SK-N-SH treated with all-trans-retinoic acid at 6 μM for 48 hours (cell line): ENCODE data around the gene KANK2.

ENCODE experiments used
- ATAC-seq: fragments of 200-7000 bp; cut with Tn5 transposase; 3 replicates; pipeline ENCODE4 v1.9.1; 2020; ENCODE audit warnings: mild to moderate bottlenecking, moderate library complexity
- ARNTL ChIP-seq: fragments of 450-650 bp; formaldehyde crosslinking; IDR thresholded peaks from 2 replicates; pipeline ENCODE4 v1.5.0; 2020; ENCODE audit warnings: low read depth, mild to moderate bottlenecking, moderate library complexity, borderline replicate concordance
- BACH2 ChIP-seq: fragments of 250-450 bp; sonication (Bioruptor Pico); IDR thresholded peaks from 2 replicates; pipeline ENCODE4 v1.9.0; 2021; ENCODE audit warnings: mild to moderate bottlenecking, borderline replicate concordance
- ESRRG ChIP-seq: fragments of 250-450 bp; sonication (Bioruptor Pico); IDR thresholded peaks from 2 replicates; pipeline ENCODE4 v1.6.1; 2021; ENCODE audit warnings: mild to moderate bottlenecking
- GLIS3 ChIP-seq: fragments of 250-450 bp; sonication (Bioruptor Pico); IDR thresholded peaks from 2 replicates; pipeline ENCODE4 v1.5.0; 2020; ENCODE audit warnings: mild to moderate bottlenecking, moderate library complexity
- ISL1 ChIP-seq: fragments of 250-450 bp; sonication (Bioruptor Pico); IDR thresholded peaks from 2 replicates; pipeline ENCODE4 v2.1.2; 2022; ENCODE audit warnings: mild to moderate bottlenecking, moderate library complexity
- OSR1 ChIP-seq: fragments of 250-450 bp; sonication (Bioruptor Pico); IDR thresholded peaks from 2 replicates; pipeline ENCODE4 v1.8.0; 2022; ENCODE audit warnings: moderate library complexity, mild to moderate bottlenecking, inconsistent platforms
- PPARA ChIP-seq: fragments of 250-450 bp; sonication (Bioruptor Pico); IDR thresholded peaks from 2 replicates; pipeline ENCODE4 v1.5.0; 2020; ENCODE audit warnings: mild to moderate bottlenecking, borderline replicate concordance
- RARB ChIP-seq: fragments of 250-450 bp; sonication (Bioruptor Pico); IDR thresholded peaks from 2 replicates; pipeline ENCODE4 v1.8.0; 2021; ENCODE audit warnings: mild to moderate bottlenecking, moderate library complexity
- TCF4 ChIP-seq: fragments of 250-450 bp; sonication (Bioruptor Pico); IDR thresholded peaks from 2 replicates; pipeline ENCODE4 v1.8.0; 2021; ENCODE audit warnings: mild to moderate bottlenecking, moderate library complexity, borderline replicate concordance
- TOX ChIP-seq: fragments of 250-450 bp; sonication (Bioruptor Pico); IDR thresholded peaks from 2 replicates; pipeline ENCODE4 v1.8.0; 2021; ENCODE audit warnings: mild to moderate bottlenecking, moderate library complexity, borderline replicate concordance
- ZC3H10 ChIP-seq: fragments of 250-450 bp; sonication (Bioruptor Pico); IDR thresholded peaks from 2 replicates; pipeline ENCODE4 v1.5.1; 2021; ENCODE audit warnings: mild to moderate bottlenecking, moderate library complexity
- ZFP3 ChIP-seq: fragments of 250-450 bp; sonication (Bioruptor Pico); IDR thresholded peaks from 2 replicates; pipeline ENCODE4 v1.5.0; 2020; ENCODE audit warnings: mild to moderate bottlenecking, moderate library complexity
- ZFP30 ChIP-seq: fragments of 450-650 bp; formaldehyde crosslinking; IDR thresholded peaks from 2 replicates; pipeline ENCODE4 v1.5.0; 2022; ENCODE audit warnings: mild to moderate bottlenecking, moderate library complexity
- ZNF565 ChIP-seq: fragments of 450-650 bp; formaldehyde crosslinking; conservative IDR thresholded peaks from 2 replicates; pipeline ENCODE4 v1.5.0; 2020; ENCODE audit warnings: low read depth, mild to moderate bottlenecking, moderate library complexity
- ZNF70 ChIP-seq: fragments of 450-650 bp; formaldehyde crosslinking; IDR thresholded peaks from 2 replicates; pipeline ENCODE4 v1.5.0; 2020; ENCODE audit warnings: mild to moderate bottlenecking, moderate library complexity
- ZNF8 ChIP-seq: fragments of 450-650 bp; formaldehyde crosslinking; IDR thresholded peaks from 2 replicates; pipeline ENCODE4 v1.5.0; 2020; ENCODE audit warnings: mild to moderate bottlenecking, moderate library complexity
- TF ChIP-seq, protein P1 (sequence below): fragments of 250-450 bp; sonication (Bioruptor Pico); IDR thresholded peaks from 2 replicates; pipeline ENCODE4 v1.8.0; 2020; ENCODE audit warnings: mild to moderate bottlenecking, moderate library complexity, borderline replicate concordance
- TF ChIP-seq, protein P2 (sequence below): fragments of 250-450 bp; sonication (Bioruptor Pico); IDR thresholded peaks from 2 replicates; pipeline ENCODE4 v1.8.0; 2021; ENCODE audit warnings: low read depth, mild to moderate bottlenecking, moderate library complexity, borderline replicate concordance
- TF ChIP-seq, protein P3 (sequence below): fragments of 250-450 bp; sonication (Bioruptor Pico); IDR thresholded peaks from 2 replicates; pipeline ENCODE4 v1.5.1; 2021; ENCODE audit warnings: mild to moderate bottlenecking, moderate library complexity
- TF ChIP-seq, protein P4 (sequence below): fragments of 250-450 bp; sonication (Bioruptor Pico); IDR thresholded peaks from 2 replicates; pipeline ENCODE4 v1.5.1; 2020; ENCODE audit warnings: low read depth, mild to moderate bottlenecking, moderate library complexity
- TF ChIP-seq, protein P5 (sequence below): fragments of 250-450 bp; sonication (Bioruptor Pico); IDR thresholded peaks from 2 replicates; pipeline ENCODE4 v1.5.0; 2020; ENCODE audit warnings: mild to moderate bottlenecking, moderate library complexity

KANK2 gene

DNA sequence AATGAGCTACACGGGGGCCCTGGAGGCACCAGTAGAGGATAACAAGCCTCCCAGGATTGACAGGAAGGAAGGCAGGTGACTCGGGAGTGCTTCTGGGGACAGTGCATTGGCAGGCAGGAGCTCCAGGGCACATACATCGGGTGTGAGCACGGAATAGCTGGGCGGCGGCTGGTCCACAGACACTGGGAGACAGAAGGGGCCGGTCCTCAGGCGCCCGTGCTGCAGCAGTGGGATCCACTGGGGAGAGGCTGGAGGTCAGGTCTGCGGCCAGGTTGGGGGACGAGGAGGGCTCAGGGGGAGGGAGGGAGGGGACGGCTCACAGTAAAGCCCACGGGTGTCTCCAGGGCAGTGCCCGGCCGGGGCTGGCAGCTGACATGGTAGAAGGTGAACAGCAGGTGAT lies 40.0 kb upstream of the KANK2 start:
- no peak for ATAC-seq
- TF ChIP-seq RARB (CRISPR knock-in tag) (no peak), BACH2 (CRISPR knock-in tag) (no peak), ESRRG (CRISPR knock-in tag) (no peak), ZNF8 (CRISPR knock-in tag) (no peak), PPARA (CRISPR knock-in tag) (no peak), OSR1 (no peak), ISL1 (no peak), TCF4 (CRISPR knock-in tag) (no peak), GLIS3 (no peak), ZNF70 (CRISPR knock-in tag) (no peak), TOX (no peak), ZNF565 (no peak), ZC3H10 (no peak)
- TF ChIP-seq, protein P1, sequence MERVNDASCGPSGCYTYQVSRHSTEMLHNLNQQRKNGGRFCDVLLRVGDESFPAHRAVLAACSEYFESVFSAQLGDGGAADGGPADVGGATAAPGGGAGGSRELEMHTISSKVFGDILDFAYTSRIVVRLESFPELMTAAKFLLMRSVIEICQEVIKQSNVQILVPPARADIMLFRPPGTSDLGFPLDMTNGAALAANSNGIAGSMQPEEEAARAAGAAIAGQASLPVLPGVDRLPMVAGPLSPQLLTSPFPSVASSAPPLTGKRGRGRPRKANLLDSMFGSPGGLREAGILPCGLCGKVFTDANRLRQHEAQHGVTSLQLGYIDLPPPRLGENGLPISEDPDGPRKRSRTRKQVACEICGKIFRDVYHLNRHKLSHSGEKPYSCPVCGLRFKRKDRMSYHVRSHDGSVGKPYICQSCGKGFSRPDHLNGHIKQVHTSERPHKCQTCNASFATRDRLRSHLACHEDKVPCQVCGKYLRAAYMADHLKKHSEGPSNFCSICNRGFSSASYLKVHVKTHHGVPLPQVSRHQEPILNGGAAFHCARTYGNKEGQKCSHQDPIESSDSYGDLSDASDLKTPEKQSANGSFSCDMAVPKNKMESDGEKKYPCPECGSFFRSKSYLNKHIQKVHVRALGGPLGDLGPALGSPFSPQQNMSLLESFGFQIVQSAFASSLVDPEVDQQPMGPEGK (CRISPR knock-in tag), result no peak
- TF ChIP-seq, protein P2, sequence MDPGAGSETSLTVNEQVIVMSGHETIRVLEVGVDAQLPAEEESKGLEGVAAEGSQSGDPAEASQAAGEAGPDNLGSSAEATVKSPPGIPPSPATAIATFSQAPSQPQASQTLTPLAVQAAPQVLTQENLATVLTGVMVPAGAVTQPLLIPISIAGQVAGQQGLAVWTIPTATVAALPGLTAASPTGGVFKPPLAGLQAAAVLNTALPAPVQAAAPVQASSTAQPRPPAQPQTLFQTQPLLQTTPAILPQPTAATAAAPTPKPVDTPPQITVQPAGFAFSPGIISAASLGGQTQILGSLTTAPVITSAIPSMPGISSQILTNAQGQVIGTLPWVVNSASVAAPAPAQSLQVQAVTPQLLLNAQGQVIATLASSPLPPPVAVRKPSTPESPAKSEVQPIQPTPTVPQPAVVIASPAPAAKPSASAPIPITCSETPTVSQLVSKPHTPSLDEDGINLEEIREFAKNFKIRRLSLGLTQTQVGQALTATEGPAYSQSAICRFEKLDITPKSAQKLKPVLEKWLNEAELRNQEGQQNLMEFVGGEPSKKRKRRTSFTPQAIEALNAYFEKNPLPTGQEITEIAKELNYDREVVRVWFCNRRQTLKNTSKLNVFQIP (CRISPR knock-in tag), result no peak
- TF ChIP-seq, protein P3, sequence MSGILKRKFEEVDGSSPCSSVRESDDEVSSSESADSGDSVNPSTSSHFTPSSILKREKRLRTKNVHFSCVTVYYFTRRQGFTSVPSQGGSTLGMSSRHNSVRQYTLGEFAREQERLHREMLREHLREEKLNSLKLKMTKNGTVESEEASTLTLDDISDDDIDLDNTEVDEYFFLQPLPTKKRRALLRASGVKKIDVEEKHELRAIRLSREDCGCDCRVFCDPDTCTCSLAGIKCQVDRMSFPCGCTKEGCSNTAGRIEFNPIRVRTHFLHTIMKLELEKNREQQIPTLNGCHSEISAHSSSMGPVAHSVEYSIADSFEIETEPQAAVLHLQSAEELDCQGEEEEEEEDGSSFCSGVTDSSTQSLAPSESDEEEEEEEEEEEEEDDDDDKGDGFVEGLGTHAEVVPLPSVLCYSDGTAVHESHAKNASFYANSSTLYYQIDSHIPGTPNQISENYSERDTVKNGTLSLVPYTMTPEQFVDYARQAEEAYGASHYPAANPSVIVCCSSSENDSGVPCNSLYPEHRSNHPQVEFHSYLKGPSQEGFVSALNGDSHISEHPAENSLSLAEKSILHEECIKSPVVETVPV (CRISPR knock-in tag), result no peak
- TF ChIP-seq, protein P4, sequence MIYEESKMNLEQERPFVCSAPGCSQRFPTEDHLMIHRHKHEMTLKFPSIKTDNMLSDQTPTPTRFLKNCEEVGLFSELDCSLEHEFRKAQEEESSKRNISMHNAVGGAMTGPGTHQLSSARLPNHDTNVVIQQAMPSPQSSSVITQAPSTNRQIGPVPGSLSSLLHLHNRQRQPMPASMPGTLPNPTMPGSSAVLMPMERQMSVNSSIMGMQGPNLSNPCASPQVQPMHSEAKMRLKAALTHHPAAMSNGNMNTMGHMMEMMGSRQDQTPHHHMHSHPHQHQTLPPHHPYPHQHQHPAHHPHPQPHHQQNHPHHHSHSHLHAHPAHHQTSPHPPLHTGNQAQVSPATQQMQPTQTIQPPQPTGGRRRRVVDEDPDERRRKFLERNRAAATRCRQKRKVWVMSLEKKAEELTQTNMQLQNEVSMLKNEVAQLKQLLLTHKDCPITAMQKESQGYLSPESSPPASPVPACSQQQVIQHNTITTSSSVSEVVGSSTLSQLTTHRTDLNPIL, result no peak
- TF ChIP-seq, protein P5, sequence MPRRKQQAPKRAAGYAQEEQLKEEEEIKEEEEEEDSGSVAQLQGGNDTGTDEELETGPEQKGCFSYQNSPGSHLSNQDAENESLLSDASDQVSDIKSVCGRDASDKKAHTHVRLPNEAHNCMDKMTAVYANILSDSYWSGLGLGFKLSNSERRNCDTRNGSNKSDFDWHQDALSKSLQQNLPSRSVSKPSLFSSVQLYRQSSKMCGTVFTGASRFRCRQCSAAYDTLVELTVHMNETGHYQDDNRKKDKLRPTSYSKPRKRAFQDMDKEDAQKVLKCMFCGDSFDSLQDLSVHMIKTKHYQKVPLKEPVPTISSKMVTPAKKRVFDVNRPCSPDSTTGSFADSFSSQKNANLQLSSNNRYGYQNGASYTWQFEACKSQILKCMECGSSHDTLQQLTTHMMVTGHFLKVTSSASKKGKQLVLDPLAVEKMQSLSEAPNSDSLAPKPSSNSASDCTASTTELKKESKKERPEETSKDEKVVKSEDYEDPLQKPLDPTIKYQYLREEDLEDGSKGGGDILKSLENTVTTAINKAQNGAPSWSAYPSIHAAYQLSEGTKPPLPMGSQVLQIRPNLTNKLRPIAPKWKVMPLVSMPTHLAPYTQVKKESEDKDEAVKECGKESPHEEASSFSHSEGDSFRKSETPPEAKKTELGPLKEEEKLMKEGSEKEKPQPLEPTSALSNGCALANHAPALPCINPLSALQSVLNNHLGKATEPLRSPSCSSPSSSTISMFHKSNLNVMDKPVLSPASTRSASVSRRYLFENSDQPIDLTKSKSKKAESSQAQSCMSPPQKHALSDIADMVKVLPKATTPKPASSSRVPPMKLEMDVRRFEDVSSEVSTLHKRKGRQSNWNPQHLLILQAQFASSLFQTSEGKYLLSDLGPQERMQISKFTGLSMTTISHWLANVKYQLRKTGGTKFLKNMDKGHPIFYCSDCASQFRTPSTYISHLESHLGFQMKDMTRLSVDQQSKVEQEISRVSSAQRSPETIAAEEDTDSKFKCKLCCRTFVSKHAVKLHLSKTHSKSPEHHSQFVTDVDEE (CRISPR knock-in tag), result no peak

DNA sequence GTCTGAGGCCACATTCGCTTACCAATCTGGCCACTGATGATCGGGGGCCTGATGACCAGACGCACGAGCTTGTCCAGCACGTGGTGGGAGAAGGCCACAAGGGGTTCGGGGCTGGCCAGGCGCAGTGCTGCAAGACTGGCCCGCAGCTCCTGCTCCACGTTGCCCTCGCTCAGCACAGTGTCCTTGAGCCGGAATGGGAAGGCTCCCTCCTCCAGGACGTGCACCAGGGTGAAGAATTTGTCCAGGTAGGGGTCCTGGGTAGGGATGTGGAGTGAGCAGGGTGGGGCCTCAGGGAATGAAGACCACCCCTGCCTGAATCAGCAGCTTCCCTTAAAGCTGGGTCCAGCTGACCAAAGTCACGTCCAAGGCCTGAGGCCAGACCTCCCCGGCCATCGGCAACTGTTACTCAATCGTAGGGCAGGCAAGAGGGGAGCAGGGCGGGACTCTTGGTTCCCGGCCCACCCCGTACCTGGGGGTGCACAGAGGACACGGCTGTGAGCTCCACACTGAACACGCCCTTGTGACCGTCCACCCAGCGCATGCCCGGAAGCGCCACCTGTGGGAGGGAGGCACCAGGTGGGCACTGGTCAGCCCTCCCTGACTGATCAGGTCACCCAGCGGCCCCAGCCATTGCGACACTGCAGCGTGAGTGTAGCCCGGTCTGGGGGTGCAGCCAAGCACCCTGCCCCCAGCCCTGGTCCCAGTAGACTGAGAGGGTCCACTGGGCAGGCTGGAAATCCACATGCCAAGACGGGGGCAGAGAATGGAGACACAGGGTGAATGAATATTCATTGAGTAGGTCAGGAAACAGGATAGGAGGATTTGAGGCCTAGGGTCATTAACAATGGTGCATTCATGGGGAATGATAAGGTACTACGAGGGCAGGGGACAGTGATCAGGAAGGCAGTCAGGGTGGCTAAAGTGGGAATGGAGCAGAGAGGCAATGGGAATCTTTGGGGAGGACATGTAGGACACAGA lies 39.3 kb upstream of the KANK2 start:
- no peak for ATAC-seq
- TF ChIP-seq PPARA (CRISPR knock-in tag) (no peak), ZFP30 (no peak), OSR1 (no peak), ARNTL (CRISPR knock-in tag) (no peak), ZNF8 (CRISPR knock-in tag) (no peak), GLIS3 (no peak), TOX (no peak), ZFP3 (CRISPR knock-in tag) (no peak), TCF4 (CRISPR knock-in tag) (no peak)
- TF ChIP-seq, protein P4, result no peak
- TF ChIP-seq, protein P5 (CRISPR knock-in tag), result no peak
